OCI-M2 (cell line): ENCODE measurements around the gene CALM3.

ENCODE experiments used
- DNase-seq: peaks from one replicate; lab custom pipeline; 2025; ENCODE audit not compliant: unreplicated experiment; lab: John Stamatoyannopoulos, UW

The CALM3 gene

GRCh38 chr19:46599716-46600373 lies 1.3 kb upstream of the CALM3 start:
- DNase-seq: no peak

- peak; percentile 95 for DNase-seq
Observed at GRCh38 chr19:46600384-46601317, 479 bp upstream of the CALM3 start.

DNA sequence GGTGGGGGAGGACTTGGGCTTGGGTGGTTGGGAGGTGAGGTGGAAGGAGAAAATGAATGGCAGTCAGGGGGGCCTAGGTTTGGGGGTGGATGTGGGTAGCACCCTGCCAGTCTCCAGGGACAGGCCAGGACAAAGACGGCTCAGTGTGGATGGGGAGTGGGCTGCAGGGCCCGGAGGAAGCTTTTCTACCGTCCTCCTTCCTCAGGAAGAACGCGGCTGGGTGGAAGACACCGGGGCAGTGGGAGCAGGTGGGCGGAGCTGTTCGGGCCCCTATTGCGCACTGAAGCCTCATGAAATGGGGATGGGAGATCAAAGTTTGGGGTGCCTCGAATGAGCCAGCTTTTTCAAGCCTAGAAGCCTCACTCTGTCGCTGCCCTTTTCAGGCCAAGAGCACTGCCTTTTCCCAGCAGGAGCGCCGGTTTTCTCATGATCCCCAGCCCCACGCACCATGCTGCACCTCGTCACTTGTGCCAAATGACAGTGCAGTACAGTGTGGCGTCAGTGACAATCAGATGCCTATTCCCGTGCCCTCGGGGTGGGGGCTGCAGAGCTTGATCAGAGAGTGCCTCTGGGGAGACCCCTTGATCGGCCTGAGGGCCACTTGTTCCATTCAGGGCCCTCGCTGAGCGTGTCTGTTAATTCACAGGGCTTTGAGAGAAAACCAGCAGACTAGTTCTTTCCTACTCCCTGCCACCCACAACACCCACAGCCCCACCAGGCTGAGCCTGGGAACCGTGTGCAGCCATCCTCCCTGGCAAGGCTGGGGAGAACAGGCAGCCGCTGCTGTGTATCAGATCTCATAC lies 1.5 kb downstream of the CALM3 start:
- no peak for DNase-seq

GRCh38 chr19:46603195-46603637 lies 2.1 kb downstream of the CALM3 start:
- no peak for DNase-seq

- no peak for DNase-seq
Observed at GRCh38 chr19:46603752-46604231, 2.7 kb downstream of the CALM3 start.

GRCh38 chr19:46604781-46605355 lies 3.7 kb downstream of the CALM3 start:
- no peak for DNase-seq

DNA sequence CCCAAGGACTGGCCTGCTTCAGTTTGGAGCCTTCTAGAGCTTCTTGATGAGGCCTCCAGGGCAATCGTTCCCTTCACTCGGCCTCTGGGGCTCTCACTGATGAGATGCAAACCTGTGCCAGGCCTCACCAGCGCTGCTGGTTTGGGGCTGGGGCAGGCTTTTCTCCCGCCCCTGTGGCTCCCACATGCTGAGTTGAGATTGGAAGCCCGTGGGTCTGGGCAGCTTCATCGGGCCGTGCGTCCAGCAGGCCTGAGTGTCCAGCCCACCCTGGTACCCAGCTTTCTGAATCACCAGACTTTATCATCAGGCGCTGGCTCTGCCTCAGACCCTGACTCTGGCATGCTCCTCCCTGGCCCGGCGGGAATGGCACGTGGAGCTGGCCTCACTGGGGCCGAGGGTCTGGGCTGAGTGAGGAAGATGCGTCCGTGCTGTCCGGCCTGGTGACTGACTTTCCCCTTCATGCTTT lies 4.3 kb downstream of the CALM3 start:
- DNase-seq: no peak

DNA sequence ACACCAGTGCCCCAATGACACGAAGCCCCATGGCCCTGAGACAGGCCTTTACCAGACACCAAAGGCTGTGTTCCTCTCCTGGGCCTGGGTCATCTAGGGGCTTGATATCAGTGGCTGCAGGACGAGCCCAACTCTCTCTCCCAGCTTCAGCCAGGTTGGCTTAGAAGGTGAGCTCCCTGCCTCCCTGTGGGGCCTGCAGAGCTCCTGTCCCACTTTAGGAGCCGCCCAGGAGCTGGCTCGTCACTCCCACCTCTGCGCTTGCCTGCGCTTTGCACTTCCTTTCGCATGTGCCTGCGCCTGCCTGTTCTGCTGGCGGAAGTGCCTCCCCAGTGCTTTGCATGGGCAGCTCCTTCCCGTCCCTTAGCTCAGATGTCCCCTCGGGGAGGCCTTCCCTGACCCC lies 4.9 kb downstream of the CALM3 start:
- DNase-seq: no peak

- no peak for DNase-seq
Observed at GRCh38 chr19:46606681-46607447, 5.7 kb downstream of the CALM3 start.

- no peak for DNase-seq
Observed at GRCh38 chr19:46607448-46607841, 6.3 kb downstream of the CALM3 start.

DNA sequence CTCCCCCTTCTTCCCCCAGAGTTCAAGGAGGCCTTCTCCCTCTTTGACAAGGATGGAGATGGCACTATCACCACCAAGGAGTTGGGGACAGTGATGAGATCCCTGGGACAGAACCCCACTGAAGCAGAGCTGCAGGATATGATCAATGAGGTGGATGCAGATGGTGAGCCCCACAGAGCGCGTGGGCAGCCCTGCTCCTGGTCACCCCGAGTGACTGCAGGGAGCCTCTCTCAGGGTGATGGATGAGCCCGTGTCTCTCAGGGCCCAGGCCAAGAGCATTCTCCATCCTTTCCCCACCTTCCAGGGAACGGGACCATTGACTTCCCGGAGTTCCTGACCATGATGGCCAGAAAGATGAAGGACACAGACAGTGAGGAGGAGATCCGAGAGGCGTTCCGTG lies 7.0 kb downstream of the CALM3 start:
- DNase-seq: no peak

GRCh38 chr19:46608581-46609345 lies 7.6 kb downstream of the CALM3 start:
- no peak for DNase-seq

DNA sequence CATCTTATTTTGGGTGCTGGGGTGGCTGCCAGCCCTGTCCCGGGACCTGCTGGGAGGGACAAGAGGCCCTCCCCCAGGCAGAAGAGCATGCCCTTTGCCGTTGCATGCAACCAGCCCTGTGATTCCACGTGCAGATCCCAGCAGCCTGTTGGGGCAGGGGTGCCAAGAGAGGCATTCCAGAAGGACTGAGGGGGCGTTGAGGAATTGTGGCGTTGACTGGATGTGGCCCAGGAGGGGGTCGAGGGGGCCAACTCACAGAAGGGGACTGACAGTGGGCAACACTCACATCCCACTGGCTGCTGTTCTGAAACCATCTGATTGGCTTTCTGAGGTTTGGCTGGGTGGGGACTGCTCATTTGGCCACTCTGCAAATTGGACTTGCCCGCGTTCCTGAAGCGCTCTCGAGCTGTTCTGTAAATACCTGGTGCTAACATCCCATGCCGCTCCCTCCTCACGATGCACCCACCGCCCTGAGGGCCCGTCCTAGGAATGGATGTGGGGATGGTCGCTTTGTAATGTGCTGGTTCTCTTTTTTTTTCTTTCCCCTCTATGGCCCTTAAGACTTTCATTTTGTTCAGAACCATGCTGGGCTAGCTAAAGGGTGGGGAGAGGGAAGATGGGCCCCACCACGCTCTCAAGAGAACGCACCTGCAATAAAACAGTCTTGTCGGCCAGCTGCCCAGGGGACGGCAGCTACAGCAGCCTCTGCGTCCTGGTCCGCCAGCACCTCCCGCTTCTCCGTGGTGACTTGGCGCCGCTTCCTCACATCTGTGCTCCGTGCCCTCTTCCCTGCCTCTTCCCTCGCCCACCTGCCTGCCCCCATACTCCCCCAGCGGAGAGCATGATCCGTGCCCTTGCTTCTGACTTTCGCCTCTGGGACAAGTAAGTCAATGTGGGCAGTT lies 8.6 kb downstream of the CALM3 start:
- DNase-seq: no peak

DNA sequence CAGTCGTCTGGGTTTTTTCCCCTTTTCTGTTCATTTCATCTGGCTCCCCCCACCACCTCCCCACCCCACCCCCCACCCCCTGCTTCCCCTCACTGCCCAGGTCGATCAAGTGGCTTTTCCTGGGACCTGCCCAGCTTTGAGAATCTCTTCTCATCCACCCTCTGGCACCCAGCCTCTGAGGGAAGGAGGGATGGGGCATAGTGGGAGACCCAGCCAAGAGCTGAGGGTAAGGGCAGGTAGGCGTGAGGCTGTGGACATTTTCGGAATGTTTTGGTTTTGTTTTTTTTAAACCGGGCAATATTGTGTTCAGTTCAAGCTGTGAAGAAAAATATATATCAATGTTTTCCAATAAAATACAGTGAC lies 9.3 kb downstream of the CALM3 start:
- DNase-seq: no peak

GRCh38 chr19:46610851-46611770 lies 10.0 kb downstream of the CALM3 start:
- no peak for DNase-seq

DNA sequence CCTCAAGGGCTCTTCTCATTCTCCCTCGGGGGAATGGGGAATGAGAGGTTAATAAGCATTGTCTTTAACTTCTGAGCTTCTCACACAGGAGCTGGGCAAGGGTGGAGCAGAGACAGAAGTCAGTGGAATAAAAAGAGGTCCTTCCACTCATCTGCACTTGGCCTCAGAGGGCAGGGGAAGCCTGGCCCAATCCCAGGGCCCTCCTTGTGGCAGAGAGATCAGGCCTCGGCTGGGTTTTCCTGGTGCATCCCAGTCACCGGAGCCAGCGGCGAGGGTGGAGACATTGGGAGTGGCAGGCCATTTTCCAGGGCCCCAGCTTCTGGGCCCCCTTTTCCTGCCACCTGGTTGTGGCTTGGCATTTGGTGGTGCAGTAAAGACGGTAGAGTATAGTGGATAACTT lies 10.6 kb downstream of the CALM3 start:
- no peak for DNase-seq

- DNase-seq: no peak
Observed at GRCh38 chr19:46613525-46613924, 12.4 kb downstream of the CALM3 start.
